ENCODE data around the gene ARFGEF3.
"Not testable (repeated sequence)": the region's sequence is repeated elsewhere in the genome, so short reads cannot be mapped to it uniquely, and the experiment has no call there.

Gene ARFGEF3

GRCh38 chr6:138211601-138212000 is 49.9 kb downstream of the ARFGEF3 start:
- no peak for DNase-seq

- DNase-seq: not testable (repeated sequence)
Observed at GRCh38 chr6:138212530-138212929, 50.8 kb downstream of the ARFGEF3 start.

GRCh38 chr6:138215093-138215782 is 53.5 kb downstream of the ARFGEF3 start:
- no peak for DNase-seq

- no peak for DNase-seq
Observed at GRCh38 chr6:138218449-138218848, 56.7 kb downstream of the ARFGEF3 start, which contains the start of gene PBOV1. Gene PBOV1, minus strand, starts transcription at chr6:138218491. Its CDS starts 96 bp downstream, at chr6:138218395.

GRCh38 chr6:138219398-138219797 is 57.7 kb downstream of the ARFGEF3 start:
- DNase-seq: no peak

GRCh38 chr6:138219901-138220300 is 58.2 kb downstream of the ARFGEF3 start:
- DNase-seq: no peak

GRCh38 chr6:138222901-138223546 is 61.3 kb downstream of the ARFGEF3 start:
- DNase-seq: no peak

- no peak for DNase-seq
Observed at GRCh38 chr6:138225953-138226352, 64.2 kb downstream of the ARFGEF3 start.

- no peak for DNase-seq
Observed at GRCh38 chr6:138226700-138227315, 65.1 kb downstream of the ARFGEF3 start.

- no peak for DNase-seq
Observed at GRCh38 chr6:138227316-138227781, 65.6 kb downstream of the ARFGEF3 start.

GRCh38 chr6:138229072-138229471 is 67.3 kb downstream of the ARFGEF3 start:
- no peak for DNase-seq

GRCh38 chr6:138229663-138230179 is 68.0 kb downstream of the ARFGEF3 start:
- no peak for DNase-seq

- DNase-seq: no peak
Observed at GRCh38 chr6:138230221-138230620, 68.5 kb downstream of the ARFGEF3 start.

GRCh38 chr6:138230759-138231380 is 69.1 kb downstream of the ARFGEF3 start:
- no peak for DNase-seq

GRCh38 chr6:138231381-138231886 is 69.7 kb downstream of the ARFGEF3 start:
- no peak for DNase-seq

- no peak for DNase-seq
Observed at GRCh38 chr6:138234363-138234762, 72.6 kb downstream of the ARFGEF3 start.

GRCh38 chr6:138235205-138235604 is 73.5 kb downstream of the ARFGEF3 start:
- DNase-seq: no peak

GRCh38 chr6:138235693-138236092 is 74.0 kb downstream of the ARFGEF3 start:
- DNase-seq: no peak

GRCh38 chr6:138237463-138237862 is 75.7 kb downstream of the ARFGEF3 start:
- DNase-seq: no peak

GRCh38 chr6:138238368-138238767 is 76.6 kb downstream of the ARFGEF3 start:
- DNase-seq: no peak

- no peak for DNase-seq
Observed at GRCh38 chr6:138239774-138240173, 78.0 kb downstream of the ARFGEF3 start.

GRCh38 chr6:138240476-138241245 is 78.9 kb downstream of the ARFGEF3 start:
- DNase-seq: no peak
